NCI-H1048 (cell line): ENCODE data around the gene DSE.

ENCODE experiments used
- DNase-seq: peaks from one replicate; lab custom pipeline; 2025; lab: John Stamatoyannopoulos, UW

Gene DSE

DNA sequence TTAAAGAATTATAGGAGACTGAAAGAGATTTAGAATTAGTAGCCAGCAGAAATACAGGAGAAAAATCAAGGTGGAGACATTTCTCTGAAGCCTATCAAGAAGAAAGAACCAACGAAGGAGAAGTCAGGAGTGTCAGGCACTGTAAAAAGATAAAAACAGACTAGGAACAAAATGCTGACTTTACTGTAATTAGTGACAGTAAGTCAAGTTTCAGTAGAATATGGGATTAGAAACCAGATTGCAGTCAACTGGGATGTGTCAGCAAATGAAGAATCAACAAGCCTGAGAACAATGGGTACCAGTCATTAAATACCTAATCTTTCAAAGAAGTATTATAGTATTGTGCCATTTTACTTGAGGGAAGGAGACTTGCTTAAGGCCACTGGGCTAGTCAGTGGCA lies 112.0 kb downstream of the DSE start:
- no peak for DNase-seq

DNA sequence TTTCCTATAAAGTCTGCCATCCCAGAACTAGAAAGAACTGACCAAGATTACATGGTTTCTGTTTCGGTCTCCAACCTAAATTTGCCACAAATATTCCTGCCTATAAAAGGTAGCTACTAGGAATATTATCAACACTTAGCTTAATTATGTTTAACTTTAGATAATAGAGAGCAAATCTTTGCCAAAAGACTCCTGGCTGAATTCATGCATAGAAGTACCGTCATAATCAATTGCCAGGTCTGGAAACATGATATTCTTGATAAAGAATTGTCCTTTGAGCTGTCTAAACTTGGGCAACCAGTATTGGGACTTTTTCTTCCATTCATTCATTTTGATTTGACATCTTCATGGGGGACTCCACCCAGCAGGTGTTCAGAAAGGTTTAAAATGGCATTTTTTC lies 112.9 kb downstream of the DSE start:
- no peak for DNase-seq

DNA sequence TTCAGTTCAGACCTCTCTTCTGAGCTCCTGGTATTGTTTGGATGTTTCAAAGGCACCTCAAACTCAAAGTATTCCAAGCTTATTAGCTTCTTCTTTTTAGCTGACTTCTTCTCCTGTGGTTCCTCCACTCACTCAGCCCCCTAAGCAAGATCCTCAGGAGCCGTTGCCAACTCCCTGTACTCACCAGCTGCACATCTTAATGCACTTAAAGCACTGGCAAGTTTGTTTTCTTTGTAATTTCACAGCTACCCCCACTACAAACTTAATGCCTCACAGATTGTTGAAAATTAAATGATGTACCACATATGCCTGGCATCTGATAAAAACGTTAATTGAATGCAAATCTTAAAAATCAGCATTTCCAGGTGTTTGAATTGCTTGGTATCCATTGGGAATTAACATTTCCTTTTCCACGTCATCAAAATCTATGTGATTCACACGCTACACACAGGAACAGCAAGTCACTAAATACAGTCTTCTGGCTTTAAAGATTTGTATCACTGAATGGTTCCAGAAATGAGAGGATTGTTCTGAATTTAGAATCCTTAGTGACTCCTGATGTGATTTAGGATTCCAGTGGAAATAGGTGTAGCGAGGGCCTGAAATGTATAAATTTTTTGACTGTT lies 114.9 kb downstream of the DSE start:
- DNase-seq: no peak

DNA sequence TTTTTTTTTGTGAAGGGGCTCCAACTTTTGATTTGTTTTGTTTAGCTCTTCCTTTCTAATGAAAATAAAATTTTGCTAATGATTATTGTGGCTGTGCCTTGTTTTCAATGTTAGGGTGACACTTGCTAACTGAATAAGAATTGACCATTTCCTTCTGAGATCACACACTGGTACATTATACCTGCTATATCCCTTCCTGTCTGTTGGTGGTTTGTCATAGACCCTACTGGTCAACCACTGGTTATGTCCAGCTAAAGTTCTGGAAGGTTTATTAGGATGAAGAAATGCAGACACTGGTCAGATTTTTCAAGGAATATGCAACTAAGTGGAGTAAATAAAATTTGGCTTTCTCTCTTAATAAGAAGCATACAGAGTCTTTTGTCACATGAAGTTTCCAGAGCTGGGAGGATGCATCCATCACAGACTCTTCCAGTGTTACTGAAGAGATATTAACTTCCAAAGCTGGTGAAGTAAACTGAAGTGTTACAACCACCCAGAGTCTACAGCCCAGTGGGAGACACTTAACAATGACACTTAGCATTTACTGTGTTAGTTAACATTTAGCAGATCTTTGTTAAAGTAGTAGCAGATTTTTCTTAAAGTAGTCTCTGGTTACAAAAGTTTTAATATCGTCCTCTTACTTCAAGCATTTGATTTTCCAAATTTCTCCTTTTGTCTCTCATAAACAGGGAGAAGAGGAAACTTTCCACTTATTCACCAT lies 121.0 kb downstream of the DSE start:
- DNase-seq: no peak

DNA sequence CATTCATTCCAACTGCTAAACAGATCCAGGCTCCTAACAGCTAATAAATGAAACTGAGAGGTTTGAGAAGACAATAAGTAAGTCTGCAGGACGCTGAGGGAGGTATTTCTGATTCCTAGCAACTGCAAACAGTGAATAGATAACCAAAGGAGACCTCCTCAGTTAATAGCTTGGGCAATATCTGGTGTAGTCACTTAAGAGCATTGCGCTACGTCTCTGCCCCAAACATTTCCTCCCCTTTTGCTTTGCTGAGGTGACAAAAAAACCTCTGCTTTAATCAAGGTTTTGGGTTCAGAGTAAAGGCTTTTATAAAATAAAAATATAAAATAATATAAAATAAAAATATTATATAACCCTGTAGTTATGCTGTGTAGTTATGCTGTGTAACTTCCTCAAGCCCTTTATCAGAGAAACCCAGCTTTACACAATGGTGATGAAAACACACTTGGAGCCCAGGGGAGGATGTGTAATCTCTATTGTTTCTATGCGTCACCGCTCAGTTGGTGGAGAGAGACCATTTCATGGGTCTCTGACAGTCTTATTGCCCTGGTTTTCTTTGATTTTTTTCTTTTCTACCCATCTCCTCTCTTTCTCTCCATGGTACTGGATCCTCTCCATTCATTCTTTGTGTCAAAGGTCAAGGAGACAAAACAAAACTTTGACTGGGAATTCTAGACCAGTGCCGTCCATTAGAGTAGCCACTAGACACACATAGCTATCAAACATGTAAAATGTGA lies 121.8 kb downstream of the DSE start:
- no peak for DNase-seq
